ENCODE results near the gene OR6V1.

The OR6V1 gene

GRCh38 chr7:143052041-143052440 is at the start of gene OR6V1:
TSS of gene OR6V1 (plus strand) at chr7:143052341. CDS start at chr7:143052341, 0 bp downstream.
- DNase-seq, result no peak

GRCh38 chr7:143002898-143003297 is 49.2 kb upstream of the OR6V1 start:
- DNase-seq, result no peak

- DNase-seq, result no peak
Measured at GRCh38 chr7:143003393-143004051, 48.6 kb upstream of the OR6V1 start.

- DNase-seq, result no peak
Measured at GRCh38 chr7:143005632-143006260, 46.4 kb upstream of the OR6V1 start.

GRCh38 chr7:143008007-143008901 is 43.9 kb upstream of the OR6V1 start:
- DNase-seq, result peak; percentile 91

- DNase-seq, result no peak
Measured at GRCh38 chr7:143012001-143012400, 40.1 kb upstream of the OR6V1 start.

GRCh38 chr7:143012409-143012808 is 39.7 kb upstream of the OR6V1 start:
- DNase-seq, result no peak

- DNase-seq, result no peak
Measured at GRCh38 chr7:143013473-143013872, 38.7 kb upstream of the OR6V1 start.

- no peak for DNase-seq
Measured at GRCh38 chr7:143013893-143014292, 38.2 kb upstream of the OR6V1 start.

- no peak for DNase-seq
Measured at GRCh38 chr7:143015084-143015483, 37.1 kb upstream of the OR6V1 start.

GRCh38 chr7:143015926-143016490 is 36.1 kb upstream of the OR6V1 start:
- DNase-seq, result no peak

- DNase-seq, result no peak
Measured at GRCh38 chr7:143016996-143017395, 35.1 kb upstream of the OR6V1 start.

GRCh38 chr7:143018931-143019330 is 33.2 kb upstream of the OR6V1 start:
- DNase-seq, result no peak

- DNase-seq, result no peak
Measured at GRCh38 chr7:143023047-143023446, 29.1 kb upstream of the OR6V1 start.

- DNase-seq, result no peak
Measured at GRCh38 chr7:143025371-143025770, 26.8 kb upstream of the OR6V1 start.

- no peak for DNase-seq
Measured at GRCh38 chr7:143027032-143027431, 25.1 kb upstream of the OR6V1 start, which contains the start of gene OR9A2. TSS of gene OR9A2 (minus strand) at chr7:143027132. CDS start at chr7:143027132, 0 bp downstream.

GRCh38 chr7:143027683-143028082 is 24.5 kb upstream of the OR6V1 start:
- DNase-seq, result no peak

GRCh38 chr7:143038635-143039034 is 13.5 kb upstream of the OR6V1 start:
- DNase-seq, result no peak

GRCh38 chr7:143040209-143040715 is 11.9 kb upstream of the OR6V1 start:
- no peak for DNase-seq

- no peak for DNase-seq
Measured at GRCh38 chr7:143041346-143041745, 10.8 kb upstream of the OR6V1 start.

GRCh38 chr7:143042159-143042789 is 9.9 kb upstream of the OR6V1 start:
- no peak for DNase-seq

- no peak for DNase-seq
Measured at GRCh38 chr7:143042790-143043271, 9.3 kb upstream of the OR6V1 start.
